LNCaP clone FGC (cell line): Measurements from ENCODE around the gene HSF5.

Experiments used
- DNase-seq: peaks from one replicate; pipeline ENCODE4 v3.0.0-alpha.2; 2011; ENCODE audit warnings: low read depth
- H3K4me3 ChIP-seq: 2 replicates; pipeline ENCODE4 v1.5.1; 2011; ENCODE audit warnings: mild to moderate bottlenecking, low read depth, low read length, control low read depth
- TF ChIP-seq, protein P1 (sequence below): IDR thresholded peaks from 2 replicates; pipeline ENCODE4 v1.5.1; 2012; ENCODE audit warnings: mild to moderate bottlenecking; ENCODE audit not compliant: control insufficient read depth, insufficient read depth; ENCODE audit errors: extremely low read depth

HSF5 gene

DNA sequence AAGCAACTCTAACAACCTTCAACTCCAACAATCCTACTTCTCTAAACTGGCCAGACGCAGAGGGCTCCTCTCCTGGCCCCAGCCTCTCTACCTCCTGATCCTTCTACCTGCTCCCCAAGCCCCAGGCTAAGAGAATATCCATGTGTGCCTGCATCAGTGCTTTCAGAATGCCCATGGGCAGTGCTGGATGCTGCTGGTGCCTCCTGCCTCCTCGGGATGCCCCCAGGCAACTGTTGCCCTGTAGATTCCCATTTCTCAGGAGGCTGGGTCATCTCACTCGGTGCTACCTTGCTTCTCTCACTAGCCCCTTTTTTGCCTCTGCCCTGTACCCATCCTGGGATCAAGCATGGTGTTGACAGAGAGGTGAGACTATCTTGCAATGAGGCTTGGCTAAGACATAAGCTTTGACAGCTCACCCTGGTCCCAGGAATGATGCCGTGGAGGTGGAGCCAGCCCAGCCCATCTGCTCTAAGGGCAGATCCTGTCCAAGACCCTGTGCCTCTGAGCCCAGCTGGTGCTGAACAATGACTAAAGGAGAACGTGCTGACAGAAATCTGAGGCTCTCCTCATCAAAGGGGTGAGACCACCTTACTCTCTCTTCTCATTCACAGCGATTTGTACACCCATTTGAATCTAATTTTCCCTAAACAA is 116.8 kb downstream of the HSF5 start:
- H3K4me3 ChIP-seq: no peak overlapping the region
- TF ChIP-seq, protein P1, sequence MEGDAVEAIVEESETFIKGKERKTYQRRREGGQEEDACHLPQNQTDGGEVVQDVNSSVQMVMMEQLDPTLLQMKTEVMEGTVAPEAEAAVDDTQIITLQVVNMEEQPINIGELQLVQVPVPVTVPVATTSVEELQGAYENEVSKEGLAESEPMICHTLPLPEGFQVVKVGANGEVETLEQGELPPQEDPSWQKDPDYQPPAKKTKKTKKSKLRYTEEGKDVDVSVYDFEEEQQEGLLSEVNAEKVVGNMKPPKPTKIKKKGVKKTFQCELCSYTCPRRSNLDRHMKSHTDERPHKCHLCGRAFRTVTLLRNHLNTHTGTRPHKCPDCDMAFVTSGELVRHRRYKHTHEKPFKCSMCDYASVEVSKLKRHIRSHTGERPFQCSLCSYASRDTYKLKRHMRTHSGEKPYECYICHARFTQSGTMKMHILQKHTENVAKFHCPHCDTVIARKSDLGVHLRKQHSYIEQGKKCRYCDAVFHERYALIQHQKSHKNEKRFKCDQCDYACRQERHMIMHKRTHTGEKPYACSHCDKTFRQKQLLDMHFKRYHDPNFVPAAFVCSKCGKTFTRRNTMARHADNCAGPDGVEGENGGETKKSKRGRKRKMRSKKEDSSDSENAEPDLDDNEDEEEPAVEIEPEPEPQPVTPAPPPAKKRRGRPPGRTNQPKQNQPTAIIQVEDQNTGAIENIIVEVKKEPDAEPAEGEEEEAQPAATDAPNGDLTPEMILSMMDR: no peak
- DNase-seq: no peak

DNA sequence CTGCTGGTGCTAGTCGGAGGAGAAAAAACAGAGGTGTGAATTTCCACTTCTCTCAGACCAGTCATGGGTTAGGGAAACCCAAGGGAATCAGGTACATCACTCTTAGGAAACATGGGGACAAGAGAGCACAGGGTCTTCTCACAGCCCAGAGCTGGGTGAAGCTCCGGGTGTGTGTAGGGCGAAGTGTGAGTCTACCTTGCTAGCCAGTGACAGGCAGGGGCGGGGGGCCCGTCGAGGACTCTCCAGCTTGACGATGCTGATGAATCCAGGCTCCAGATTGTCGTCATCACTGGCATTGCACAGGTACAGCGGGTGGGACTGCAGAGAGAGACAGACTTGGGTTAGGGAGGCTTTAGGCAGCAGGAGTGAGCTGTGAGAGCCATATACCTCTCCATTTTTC is 117.5 kb downstream of the HSF5 start:
- H3K4me3 ChIP-seq: no peak overlapping the region
- TF ChIP-seq, protein P1: no peak
- no peak for DNase-seq

DNA sequence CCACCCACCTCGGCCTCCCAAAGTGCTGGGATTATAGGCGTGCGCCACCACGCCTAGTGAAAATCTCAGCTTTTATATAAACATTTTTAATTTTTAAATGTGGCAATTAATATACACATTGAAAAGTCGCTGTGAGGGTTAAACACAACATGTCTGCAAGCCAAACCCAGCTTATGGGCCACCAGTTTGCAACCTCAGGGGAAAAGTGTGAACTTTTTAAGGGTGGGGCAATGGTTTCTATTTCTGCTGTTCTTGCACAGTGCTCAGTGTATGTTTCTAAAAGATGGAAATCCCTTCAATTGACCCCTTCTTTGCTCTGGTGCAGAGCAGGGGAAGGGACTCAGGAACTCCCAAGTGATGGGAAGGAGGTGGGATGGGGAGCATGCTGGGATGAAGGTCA is 117.9 kb downstream of the HSF5 start:
- DNase-seq: no peak
- H3K4me3 ChIP-seq: no peak overlapping the region
- TF ChIP-seq, protein P1: no peak
